Measurements from ENCODE around the gene SCIN.
"Not testable (repeated sequence)": the region's sequence is repeated elsewhere in the genome, so short reads cannot be mapped to it uniquely, and the experiment has no call there.

SCIN gene

DNA sequence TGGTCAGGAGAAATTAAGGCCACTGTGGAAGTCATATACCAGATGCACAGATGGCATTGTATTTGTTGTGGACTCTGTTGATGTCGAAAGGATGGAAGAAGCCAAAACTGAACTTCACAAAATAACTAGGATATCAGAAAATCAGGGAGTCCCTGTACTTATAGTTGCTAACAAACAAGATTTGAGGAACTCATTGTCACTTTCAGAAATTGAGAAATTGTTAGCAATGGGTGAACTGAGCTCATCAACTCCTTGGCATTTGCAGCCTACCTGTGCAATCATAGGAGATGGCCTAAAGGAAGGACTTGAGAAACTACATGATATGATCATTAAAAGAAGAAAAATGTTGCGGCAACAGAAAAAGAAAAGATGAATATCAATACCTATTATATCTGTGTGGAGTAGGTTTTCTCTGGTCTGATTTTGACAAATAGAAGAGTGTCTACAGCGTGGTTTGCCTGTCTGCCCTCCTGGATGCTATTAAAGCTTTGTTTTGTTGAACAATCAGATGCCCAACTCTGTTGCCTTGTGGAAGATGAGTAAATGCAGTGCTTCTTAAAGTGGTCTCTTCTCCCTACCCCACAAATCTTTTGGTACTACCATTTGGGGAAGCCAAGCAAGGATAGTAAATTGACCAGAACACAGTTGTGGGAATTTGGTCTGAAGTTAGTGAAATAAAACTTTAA is 118.1 kb downstream of the SCIN start:
- DNase-seq (ENCODE audit: low read depth), result not testable (repeated sequence)

GRCh38 chr7:12689451-12689850 is 118.9 kb downstream of the SCIN start:
- DNase-seq (ENCODE audit: low read depth), result no peak

- DNase-seq (ENCODE audit: low read depth), result no peak
Measured at GRCh38 chr7:12690041-12690878, 119.7 kb downstream of the SCIN start.

GRCh38 chr7:12691388-12691787 is 120.9 kb downstream of the SCIN start:
- not testable (repeated sequence) for DNase-seq (ENCODE audit: low read depth)

DNA sequence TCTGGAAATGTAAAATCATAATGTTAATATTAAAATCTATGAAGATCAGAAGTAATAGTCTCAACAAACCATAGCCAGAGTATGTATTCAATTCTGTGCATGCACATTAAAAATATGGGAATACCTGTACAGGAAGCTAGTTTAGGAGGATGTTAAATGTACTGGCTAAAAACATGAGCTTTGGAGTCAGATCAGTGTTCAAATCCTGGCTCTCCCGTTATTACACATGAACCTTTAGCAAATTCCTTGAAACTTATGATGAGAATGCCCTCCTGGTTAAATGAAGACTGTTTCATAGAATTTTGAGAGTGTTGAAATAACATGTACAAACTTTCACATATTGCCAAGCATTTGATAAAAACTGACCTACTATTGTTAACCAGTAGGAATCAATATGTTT is 121.5 kb downstream of the SCIN start:
- DNase-seq (ENCODE audit: low read depth), result no peak

- no peak for DNase-seq (ENCODE audit: low read depth)
Measured at GRCh38 chr7:12692479-12693259, 122.1 kb downstream of the SCIN start.

- DNase-seq (ENCODE audit: low read depth), result no peak
Measured at GRCh38 chr7:12694817-12695216, 124.3 kb downstream of the SCIN start.

DNA sequence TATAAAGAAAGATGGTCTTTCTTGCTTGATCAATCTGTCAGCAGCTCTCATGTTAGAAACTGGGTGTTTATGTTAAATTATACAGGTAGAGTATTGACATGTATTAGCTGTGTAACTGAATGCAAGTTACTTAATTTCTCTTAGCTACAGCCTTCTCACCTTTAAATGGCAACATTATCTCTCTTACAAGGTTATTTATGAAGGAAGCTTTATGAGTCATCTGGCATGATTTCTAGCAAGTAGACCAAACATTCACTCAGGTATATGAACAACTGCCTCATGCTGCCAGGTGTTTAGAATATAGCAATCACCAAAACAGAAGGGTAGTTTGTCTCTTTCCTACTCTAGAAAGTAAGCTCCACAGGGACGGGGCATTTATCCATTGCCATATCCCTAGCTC is 125.4 kb downstream of the SCIN start:
- no peak for DNase-seq (ENCODE audit: low read depth)

- DNase-seq (ENCODE audit: low read depth), result no peak
Measured at GRCh38 chr7:12699299-12699698, 128.8 kb downstream of the SCIN start.

GRCh38 chr7:12701433-12701832 is 130.9 kb downstream of the SCIN start:
- DNase-seq (ENCODE audit: low read depth), result no peak

- no peak for DNase-seq (ENCODE audit: low read depth)
Measured at GRCh38 chr7:12703881-12704280, 133.4 kb downstream of the SCIN start.

DNA sequence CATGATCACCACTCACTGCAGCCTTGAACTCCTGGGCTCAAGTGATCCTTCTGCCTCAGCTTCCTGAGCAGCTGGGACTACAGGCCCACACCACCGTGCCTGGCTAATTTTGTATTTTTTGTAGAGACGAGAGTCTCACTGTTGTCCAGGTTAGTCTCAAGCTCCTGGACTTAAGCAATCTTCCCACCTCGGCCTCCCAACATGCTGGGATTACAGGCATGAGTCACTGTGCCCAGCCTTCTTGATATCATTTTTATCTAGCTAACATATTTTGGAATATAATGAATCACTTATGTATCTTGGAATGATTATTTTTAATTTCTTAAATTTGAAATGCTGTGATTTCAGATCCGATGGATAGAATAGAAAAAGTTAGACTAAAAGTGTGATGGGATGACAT is 135.4 kb downstream of the SCIN start:
- no peak for DNase-seq (ENCODE audit: low read depth)

- DNase-seq (ENCODE audit: low read depth), result no peak
Measured at GRCh38 chr7:12706900-12707536, 136.5 kb downstream of the SCIN start.

- DNase-seq (ENCODE audit: low read depth), result no peak
Measured at GRCh38 chr7:12708314-12708713, 137.8 kb downstream of the SCIN start.
